GM23338 (cell line): ENCODE results near the gene NRIP1. TPM values are rescaled to one million over a fixed set of nuclear protein-coding genes. Genes with fewer than 3 reads are reported as not detected.
A peak's percentile ranks its signal among the peaks of the same experiment; 100 is the strongest.

Experiments
- ATAC-seq: fragments of 200-7000 bp; cut with Tn5 transposase; 3 replicates; pipeline ENCODE4 v1.9.1; 2020
- DNase-seq: peaks from one replicate; pipeline ENCODE4 v3.0.0-alpha.2; 2015; ENCODE audit warnings: low spot score
- H2AFZ ChIP-seq: fragments of 200-600 bp; sonication (generic); 2 replicates; pipeline ENCODE4 v1.8.0; 2016; ENCODE audit warnings: antibody characterized with exemption, mild to moderate bottlenecking, moderate library complexity
- H3F3A ChIP-seq: fragments of 200-600 bp; sonication (generic); replicated peaks from 2 replicates; pipeline ENCODE4 v1.8.0; 2017; ENCODE audit warnings: antibody characterized with exemption, mixed run types, low read depth
- H3K27ac ChIP-seq: fragments of 200-600 bp; sonication (generic); 2 replicates; pipeline ENCODE4 v1.6.1; 2016; ENCODE audit warnings: low read depth
- H3K27me3 ChIP-seq: fragments of 200-600 bp; sonication (generic); 2 replicates; pipeline ENCODE4 v1.8.0; 2016; ENCODE audit warnings: mild to moderate bottlenecking, mixed run types, moderate library complexity; ENCODE audit not compliant: insufficient read depth
- H3K36me3 ChIP-seq: fragments of 200-600 bp; sonication (generic); 2 replicates; pipeline ENCODE4 v1.8.0; 2016; ENCODE audit warnings: mild to moderate bottlenecking; ENCODE audit not compliant: insufficient read depth
- H3K4me1 ChIP-seq: fragments of 200-600 bp; sonication (generic); 2 replicates; pipeline ENCODE4 v1.8.0; 2016; ENCODE audit warnings: mild to moderate bottlenecking, moderate library complexity; ENCODE audit not compliant: insufficient read depth
- H3K4me2 ChIP-seq: fragments of 200-600 bp; sonication (generic); 2 replicates; pipeline ENCODE4 v1.7.1; 2017; ENCODE audit warnings: mixed run types
- H3K4me3 ChIP-seq: fragments of 200-600 bp; sonication (generic); 2 replicates; pipeline ENCODE4 v1.6.1; 2016; ENCODE audit warnings: mixed run types
- H3K79me2 ChIP-seq: fragments of 200-600 bp; sonication (generic); replicated peaks from 2 replicates; pipeline ENCODE4 v1.8.0; 2017; ENCODE audit warnings: mild to moderate bottlenecking; ENCODE audit not compliant: insufficient read depth
- H3K9me2 ChIP-seq: fragments of 200-600 bp; sonication (generic); 2 replicates; pipeline ENCODE4 v1.8.0; 2017; ENCODE audit not compliant: insufficient read depth
- H4K20me1 ChIP-seq: fragments of 200-600 bp; sonication (generic); replicated peaks from 2 replicates; pipeline ENCODE4 v1.8.0; 2017; ENCODE audit warnings: mild to moderate bottlenecking; ENCODE audit not compliant: insufficient read depth
- H3K27ac Mint-ChIP-seq: 2 replicates; pipeline ENCODE4 v1.8.0; 2020; ENCODE audit warnings: inconsistent platforms, mild to moderate bottlenecking, moderate library complexity, mixed read lengths
- H3K27me3 Mint-ChIP-seq: 3 replicates; pipeline ENCODE4 v1.8.0; 2022; ENCODE audit warnings: low read depth, mild to moderate bottlenecking, moderate library complexity, mixed read lengths, inconsistent platforms; ENCODE audit not compliant: insufficient read depth, poor library complexity
- H3K36me3 Mint-ChIP-seq: 3 replicates; pipeline ENCODE4 v1.8.0; 2021; ENCODE audit warnings: low read depth, mild to moderate bottlenecking, inconsistent platforms, moderate library complexity, mixed read lengths
- H3K4me1 Mint-ChIP-seq: 3 replicates; pipeline ENCODE4 v1.8.0; 2020; ENCODE audit warnings: mild to moderate bottlenecking, inconsistent platforms, mixed read lengths
- H3K4me3 Mint-ChIP-seq: 3 replicates; pipeline ENCODE4 v1.8.0; 2021; ENCODE audit warnings: moderate library complexity, mild to moderate bottlenecking, inconsistent platforms, mixed read lengths
- H3K9me3 Mint-ChIP-seq: 3 replicates; pipeline ENCODE4 v1.8.0; 2020; ENCODE audit warnings: moderate library complexity, mild to moderate bottlenecking, inconsistent platforms, mixed read lengths
- CREB1 ChIP-seq: fragments of 250-450 bp; sonication (Bioruptor Pico); IDR thresholded peaks from 2 replicates; pipeline ENCODE4 v1.5.0; 2020; ENCODE audit warnings: low read depth, mild to moderate bottlenecking, moderate library complexity
- CTCF ChIP-seq, 2 experiments: fragments of 200-600 bp in 1 of 2; sonication (generic) in 1 of 2; conservative IDR thresholded peaks; 2 replicates each; pipeline versions ENCODE4 v1.5.1 to v1.6.1; 2016 to 2017; ENCODE audit warnings: antibody characterized with exemption in 2 of 2, low read depth in 2 of 2, mild to moderate bottlenecking in 2 of 2, moderate library complexity in 1 of 2
- ETS1 ChIP-seq: IDR thresholded peaks from 2 replicates; pipeline ENCODE4 v1.6.1; 2016; ENCODE audit warnings: antibody characterized with exemption
- EZH2 ChIP-seq: fragments of 200-600 bp; sonication (generic); IDR thresholded peaks from one replicate; pipeline ENCODE4 v1.8.0; 2017; ENCODE audit warnings: antibody characterized with exemption, mild to moderate bottlenecking, low read depth; ENCODE audit not compliant: unreplicated experiment
- EZH2phosphoT487 ChIP-seq: fragments of 200-600 bp; sonication (generic); IDR thresholded peaks from one replicate; pipeline ENCODE4 v1.8.1; 2018; ENCODE audit warnings: antibody characterized with exemption; ENCODE audit not compliant: unreplicated experiment
- JUNB ChIP-seq: IDR thresholded peaks from one replicate; pipeline ENCODE4 v1.6.1; 2016; ENCODE audit warnings: antibody characterized with exemption; ENCODE audit not compliant: unreplicated experiment
- NANOG ChIP-seq: IDR thresholded peaks from 2 replicates; pipeline ENCODE4 v1.6.1; 2016; ENCODE audit warnings: antibody characterized with exemption, borderline replicate concordance
- POLR2AphosphoS5 ChIP-seq: IDR thresholded peaks from 2 replicates; pipeline ENCODE4 v1.6.1; 2016; ENCODE audit warnings: antibody characterized with exemption, low read depth
- REST ChIP-seq: IDR thresholded peaks from one replicate; pipeline ENCODE4 v1.6.1; 2018; ENCODE audit warnings: antibody characterized with exemption; ENCODE audit not compliant: unreplicated experiment
- STAT1 ChIP-seq: IDR thresholded peaks from one replicate; pipeline ENCODE4 v1.6.1; 2016; ENCODE audit warnings: antibody characterized with exemption; ENCODE audit not compliant: unreplicated experiment
- ZNF114 ChIP-seq: fragments of 250-450 bp; sonication (Bioruptor Pico); IDR thresholded peaks from 2 replicates; pipeline ENCODE4 v1.5.0; 2020; ENCODE audit warnings: mild to moderate bottlenecking, moderate library complexity
- ZNF331 ChIP-seq: fragments of 250-450 bp; sonication (Bioruptor Pico); IDR thresholded peaks from 2 replicates; pipeline ENCODE4 v1.5.0; 2020; ENCODE audit warnings: low read depth, mild to moderate bottlenecking, moderate library complexity
- ZNF462 ChIP-seq: fragments of 250-450 bp; sonication (Bioruptor Pico); IDR thresholded peaks from 2 replicates; pipeline ENCODE4 v1.5.0; 2020; ENCODE audit warnings: mild to moderate bottlenecking, moderate library complexity
- polyA plus RNA-seq: library from polyadenylated mRNA; unstranded; fragments of >200 nt; fragmentation: Nextera tagmentation; extraction: Ambion mirVana; gene quantifications from 2 replicates; pipeline ENCODE4 v1.2.1, GENCODE V29; 2016
- total RNA-seq: library from RNA; depleted of rRNA; stranded (reverse); fragments of >200 nt; shearing (Covaris generic); gene quantifications from 2 replicates; pipeline ENCODE4 v1.2.3, GENCODE V29; 2014

Gene NRIP1
- total and polyA plus RNA-seq, 2 experiments from 2014 or later: 3.0 to 9.0 TPM

GRCh38 chr21:15001857-15002606 lies 62.8 kb downstream of the NRIP1 start:
- Histone ChIP-seq H3K36me3 (no peaks in the 10 kb centered on the region), H3K4me1 (peaks cover 28% of the 10 kb centered on the region), H3K27ac (no peak overlapping the region), H3F3A (no peaks in the 10 kb centered on the region), H2AFZ (no peak overlapping the region), H3K79me2 (no peaks in the 10 kb centered on the region; the same call in 1 of the 2 replicates), H3K9me2 (no peaks in the 10 kb centered on the region), H3K4me3 (peak overlapping the region; percentile 21), H4K20me1 (no peaks in the 10 kb centered on the region), H3K27me3 (no peaks in the 10 kb centered on the region), H3K4me2 (peak overlapping the region; percentile 52)
- Mint-ChIP-seq H3K4me3 (peak overlapping the region; percentile 41), H3K9me3 (no peaks in the 10 kb centered on the region), H3K27me3 (peaks cover 5% of the 10 kb centered on the region), H3K4me1 (peaks cover 55% of the 10 kb centered on the region), H3K27ac (no peak overlapping the region), H3K36me3 (no peaks in the 10 kb centered on the region; the same call in 2 of the 3 replicates)
- ATAC-seq (peak; percentile 21), DNase-seq (peak; percentile 18)
- TF ChIP-seq EZH2 (no peak), EZH2phosphoT487 (no peak), ETS1 (no peak), NANOG (no peak), ZNF331 (CRISPR knock-in tag) (no peak), CREB1 (CRISPR knock-in tag) (no peak), REST (no peak), ZNF462 (no peak), CTCF (conservative IDR thresholded peaks at IDR 0.05; ENCODE audit: low read depth in 2 of 2) (no peak), POLR2AphosphoS5 (no peak), JUNB (no peak), ZNF114 (no peak), STAT1 (no peak)
